Neural cell (in vitro differentiated cells): ENCODE results near the gene OR5H1.

ENCODE experiments used
- EP300 ChIP-seq: fragments of 450-650 bp; conservative IDR thresholded peaks from 2 replicates; pipeline ENCODE4 v1.6.1; 2014; ENCODE audit warnings: antibody characterized with exemption, mild to moderate bottlenecking, moderate library complexity; ENCODE audit not compliant: poor library complexity, severe bottlenecking
- POLR2AphosphoS5 ChIP-seq: IDR thresholded peaks from 2 replicates; pipeline ENCODE4 v1.6.1; 2012
- TF ChIP-seq, protein P1 (sequence below): fragments of 450-650 bp; IDR thresholded peaks from 2 replicates; pipeline ENCODE4 v1.5.1; 2014; ENCODE audit warnings: antibody characterized with exemption, mild to moderate bottlenecking, moderate library complexity; ENCODE audit not compliant: poor library complexity, severe bottlenecking
- TF ChIP-seq, protein P2 (sequence below): IDR thresholded peaks from 2 replicates; pipeline ENCODE4 v1.6.1; 2012; ENCODE audit warnings: borderline replicate concordance

DNA sequence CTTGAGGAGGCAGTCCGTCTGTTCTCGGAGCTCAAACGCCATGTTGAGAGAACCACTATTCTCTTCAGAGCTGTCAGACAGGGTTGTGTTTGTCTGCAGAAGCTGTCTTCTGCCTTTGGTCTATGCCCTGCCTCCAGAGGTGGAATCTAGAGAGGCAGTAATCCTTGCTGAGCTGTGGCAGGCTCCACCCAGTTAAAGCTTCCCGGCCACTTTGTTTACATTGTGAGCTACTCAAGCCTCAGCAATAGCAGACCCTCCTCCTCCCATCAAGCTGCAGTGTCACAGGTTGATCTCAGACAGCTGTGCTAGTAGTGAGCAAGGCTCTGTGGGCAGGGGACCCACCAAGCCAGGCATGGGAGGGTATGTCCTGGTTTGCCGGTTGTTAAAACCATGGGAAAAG, 34.6 kb upstream of the OR5H1 start:
- TF ChIP-seq, protein P1, sequence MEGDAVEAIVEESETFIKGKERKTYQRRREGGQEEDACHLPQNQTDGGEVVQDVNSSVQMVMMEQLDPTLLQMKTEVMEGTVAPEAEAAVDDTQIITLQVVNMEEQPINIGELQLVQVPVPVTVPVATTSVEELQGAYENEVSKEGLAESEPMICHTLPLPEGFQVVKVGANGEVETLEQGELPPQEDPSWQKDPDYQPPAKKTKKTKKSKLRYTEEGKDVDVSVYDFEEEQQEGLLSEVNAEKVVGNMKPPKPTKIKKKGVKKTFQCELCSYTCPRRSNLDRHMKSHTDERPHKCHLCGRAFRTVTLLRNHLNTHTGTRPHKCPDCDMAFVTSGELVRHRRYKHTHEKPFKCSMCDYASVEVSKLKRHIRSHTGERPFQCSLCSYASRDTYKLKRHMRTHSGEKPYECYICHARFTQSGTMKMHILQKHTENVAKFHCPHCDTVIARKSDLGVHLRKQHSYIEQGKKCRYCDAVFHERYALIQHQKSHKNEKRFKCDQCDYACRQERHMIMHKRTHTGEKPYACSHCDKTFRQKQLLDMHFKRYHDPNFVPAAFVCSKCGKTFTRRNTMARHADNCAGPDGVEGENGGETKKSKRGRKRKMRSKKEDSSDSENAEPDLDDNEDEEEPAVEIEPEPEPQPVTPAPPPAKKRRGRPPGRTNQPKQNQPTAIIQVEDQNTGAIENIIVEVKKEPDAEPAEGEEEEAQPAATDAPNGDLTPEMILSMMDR = no peak
- no peak for TF ChIP-seq POLR2AphosphoS5
- TF ChIP-seq, protein P2, sequence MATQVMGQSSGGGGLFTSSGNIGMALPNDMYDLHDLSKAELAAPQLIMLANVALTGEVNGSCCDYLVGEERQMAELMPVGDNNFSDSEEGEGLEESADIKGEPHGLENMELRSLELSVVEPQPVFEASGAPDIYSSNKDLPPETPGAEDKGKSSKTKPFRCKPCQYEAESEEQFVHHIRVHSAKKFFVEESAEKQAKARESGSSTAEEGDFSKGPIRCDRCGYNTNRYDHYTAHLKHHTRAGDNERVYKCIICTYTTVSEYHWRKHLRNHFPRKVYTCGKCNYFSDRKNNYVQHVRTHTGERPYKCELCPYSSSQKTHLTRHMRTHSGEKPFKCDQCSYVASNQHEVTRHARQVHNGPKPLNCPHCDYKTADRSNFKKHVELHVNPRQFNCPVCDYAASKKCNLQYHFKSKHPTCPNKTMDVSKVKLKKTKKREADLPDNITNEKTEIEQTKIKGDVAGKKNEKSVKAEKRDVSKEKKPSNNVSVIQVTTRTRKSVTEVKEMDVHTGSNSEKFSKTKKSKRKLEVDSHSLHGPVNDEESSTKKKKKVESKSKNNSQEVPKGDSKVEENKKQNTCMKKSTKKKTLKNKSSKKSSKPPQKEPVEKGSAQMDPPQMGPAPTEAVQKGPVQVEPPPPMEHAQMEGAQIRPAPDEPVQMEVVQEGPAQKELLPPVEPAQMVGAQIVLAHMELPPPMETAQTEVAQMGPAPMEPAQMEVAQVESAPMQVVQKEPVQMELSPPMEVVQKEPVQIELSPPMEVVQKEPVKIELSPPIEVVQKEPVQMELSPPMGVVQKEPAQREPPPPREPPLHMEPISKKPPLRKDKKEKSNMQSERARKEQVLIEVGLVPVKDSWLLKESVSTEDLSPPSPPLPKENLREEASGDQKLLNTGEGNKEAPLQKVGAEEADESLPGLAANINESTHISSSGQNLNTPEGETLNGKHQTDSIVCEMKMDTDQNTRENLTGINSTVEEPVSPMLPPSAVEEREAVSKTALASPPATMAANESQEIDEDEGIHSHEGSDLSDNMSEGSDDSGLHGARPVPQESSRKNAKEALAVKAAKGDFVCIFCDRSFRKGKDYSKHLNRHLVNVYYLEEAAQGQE = no peak
- TF ChIP-seq EP300 = no peak
